Liver (tissue), 9 donors: ENCODE results near the gene MYO7A. TPM values are rescaled to one million over a fixed set of nuclear protein-coding genes. Genes with fewer than 3 reads are reported as not detected.

Experiments used
- DNase-seq: peaks from one replicate; pipeline ENCODE4 v3.0.0-alpha.2; 2017; ENCODE audit warnings: low spot score
- H3K27ac ChIP-seq, 2 donors: one replicate each; pipeline ENCODE4 v1.7.0; 2013; ENCODE audit warnings: inconsistent platforms in 2 of 2, low read length in 2 of 2, control low read depth in 1 of 2, low read depth in 1 of 2, mild to moderate bottlenecking in 1 of 2
- H3K27me3 ChIP-seq, 4 donors: one replicate each; pipeline versions ENCODE4 v1.6.1 to v1.7.0; 2013; ENCODE audit warnings: low read length in 3 of 4, inconsistent platforms in 1 of 4, mild to moderate bottlenecking in 1 of 4, moderate library complexity in 1 of 4; ENCODE audit not compliant: control insufficient read depth in 4 of 4, insufficient read depth in 4 of 4
- H3K36me3 ChIP-seq, 4 donors: one replicate each; pipeline versions ENCODE4 v1.6.1 to v1.7.0; 2013; ENCODE audit warnings: low read length in 3 of 4, mild to moderate bottlenecking in 3 of 4, low read depth in 1 of 4, moderate library complexity in 1 of 4; ENCODE audit not compliant: control insufficient read depth in 4 of 4, insufficient read depth in 3 of 4
- H3K4me1 ChIP-seq, 4 donors: one replicate each; pipeline versions ENCODE4 v1.6.1 to v1.7.0; 2013; ENCODE audit warnings: low read length in 3 of 4, mild to moderate bottlenecking in 3 of 4, moderate library complexity in 1 of 4; ENCODE audit not compliant: control insufficient read depth in 4 of 4, insufficient read depth in 4 of 4
- H3K4me3 ChIP-seq, 3 donors: one replicate each; pipeline versions ENCODE4 v1.6.1 to v1.7.0; 2013; ENCODE audit warnings: low read length in 3 of 3, control low read depth in 1 of 3, low read depth in 1 of 3, mild to moderate bottlenecking in 1 of 3
- H3K9ac ChIP-seq, 2 donors: one replicate each; pipeline ENCODE4 v1.7.0; 2013; ENCODE audit warnings: low read length in 2 of 2, mild to moderate bottlenecking in 2 of 2, moderate library complexity in 2 of 2, control low read depth in 1 of 2, low read depth in 1 of 2
- H3K9me3 ChIP-seq, 4 donors: one replicate each; pipeline versions ENCODE4 v1.6.1 to v1.7.0; 2013; ENCODE audit warnings: low read length in 3 of 4; ENCODE audit not compliant: control insufficient read depth in 4 of 4
- ATF3 ChIP-seq: IDR thresholded peaks from 2 replicates; pipeline ENCODE4 v1.6.1; 2016; ENCODE audit warnings: antibody characterized with exemption
- CTCF ChIP-seq: fragments of 150-350 bp; IDR thresholded peaks from 2 replicates; pipeline ENCODE4 v1.5.1; 2017; ENCODE audit warnings: improper control_type of control experiment, low read depth, low read length; ENCODE audit not compliant: missing input control
- EGR1 ChIP-seq, 2 donors: IDR thresholded peaks; 2 replicates each; pipeline ENCODE4 v1.6.1; 2016 to 2018; ENCODE audit warnings: antibody characterized with exemption in 2 of 2, low read depth in 2 of 2
- FOXA1 ChIP-seq: IDR thresholded peaks from 2 replicates; pipeline ENCODE4 v1.6.1; 2016; ENCODE audit warnings: antibody characterized with exemption
- GABPA ChIP-seq, 2 donors: IDR thresholded peaks in 1 of 2; conservative IDR thresholded peaks in 1 of 2; 2 replicates each; pipeline ENCODE4 v1.6.1; 2016; ENCODE audit warnings: antibody characterized with exemption in 2 of 2, mild to moderate bottlenecking in 1 of 2, moderate library complexity in 1 of 2
- HNF4A ChIP-seq, 2 donors: conservative IDR thresholded peaks; 2 replicates each; pipeline ENCODE4 v1.6.1; 2016; ENCODE audit warnings: antibody characterized with exemption in 2 of 2, mild to moderate bottlenecking in 2 of 2
- HNF4G ChIP-seq: IDR thresholded peaks from 2 replicates; pipeline ENCODE4 v1.6.1; 2016; ENCODE audit warnings: antibody characterized with exemption
- MAX ChIP-seq: IDR thresholded peaks from 2 replicates; pipeline ENCODE4 v1.6.1; 2016; ENCODE audit warnings: antibody characterized with exemption
- NR2F2 ChIP-seq: IDR thresholded peaks from 2 replicates; pipeline ENCODE4 v1.6.1; 2016; ENCODE audit warnings: antibody characterized with exemption
- REST ChIP-seq: IDR thresholded peaks from 2 replicates; pipeline ENCODE4 v1.6.1; 2016; ENCODE audit warnings: antibody characterized with exemption, mild to moderate bottlenecking
- RXRA ChIP-seq, 2 donors: IDR thresholded peaks; 2 replicates each; pipeline ENCODE4 v1.6.1; 2017 to 2018; ENCODE audit warnings: antibody characterized with exemption in 2 of 2, mild to moderate bottlenecking in 1 of 2
- SP1 ChIP-seq: IDR thresholded peaks from 2 replicates; pipeline ENCODE4 v1.6.1; 2018; ENCODE audit warnings: antibody characterized with exemption, mild to moderate bottlenecking
- TAF1 ChIP-seq: conservative IDR thresholded peaks from 2 replicates; pipeline ENCODE4 v1.6.1; 2016; ENCODE audit warnings: antibody characterized with exemption, mild to moderate bottlenecking
- YY1 ChIP-seq: IDR thresholded peaks from 2 replicates; pipeline ENCODE4 v1.6.1; 2016; ENCODE audit warnings: antibody characterized with exemption, mild to moderate bottlenecking
- WGBS: extraction: QIAGEN DNeasy Blood & Tissue Kit; methylation state at CpG from one replicate; pipeline ENCODE4 v1.1.7; 2013; 5-methylcytosine and 5-hydroxymethylcytosine counted together
- polyA plus RNA-seq, 2 donors: library from polyadenylated mRNA; stranded (reverse) in 1 of 2; unstranded in 1 of 2; fragments of 200-250 nt in 1 of 2; fragments of >200 nt in 1 of 2; fragmentation: Nextera tagmentation in 1 of 2; extraction: Ambion mirVana in 1 of 2; gene quantifications; one replicate each; pipeline versions ENCODE4 v1.2.1 to v1.2.3, GENCODE V29; 2013 to 2015
- total RNA-seq, 2 donors: library from RNA; depleted of rRNA; stranded (reverse); fragments of >200 nt; gene quantifications; one replicate each; pipeline ENCODE4 v1.2.3, GENCODE V29; 2014
- donor health status: healthy.
- donor health status: healthy.
- donor health status: healthy.
- donor health status: healthy.
- donor health status: healthy.

Gene MYO7A
- total and polyA plus RNA-seq, 4 donors, result 7.3 to 33.6 (median 11.3) TPM

GRCh38 chr11:77081381-77081851, 46.6 kb upstream of the MYO7A start:
- H3K27me3 ChIP-seq, result no peaks in the 10 kb centered on the region
- no peaks in the 10 kb centered on the region for H3K9me3 ChIP-seq
- H3K4me1 ChIP-seq, result peaks cover 4 to 59% (median 43%) of the 10 kb centered on the region in 4 donors
- 94% methylated on average over 9 of the region's 9 CpGs for WGBS
- no peak overlapping the region for H3K4me3 ChIP-seq
- H3K9ac ChIP-seq, result no peak overlapping the region
- H3K27ac ChIP-seq, result no peak overlapping the region
- peaks cover 0 to 3% (median 0%) of the 10 kb centered on the region in 4 donors for H3K36me3 ChIP-seq
- no peak for DNase-seq
- TF ChIP-seq YY1 (no peak), EGR1 (IDR thresholded peaks at IDR 0.05; ENCODE audit: low read depth in 2 of 2) (no peak), REST (no peak), NR2F2 (no peak), GABPA (IDR thresholded peaks at IDR 0.05 in 1 of 2, conservative IDR thresholded peaks at IDR 0.05 in 1 of 2) (no peak), CTCF (no peak), HNF4A (conservative IDR thresholded peaks at IDR 0.05) (no peak), ATF3 (no peak), FOXA1 (no peak), SP1 (no peak), MAX (no peak), RXRA (IDR thresholded peaks at IDR 0.05) (no peak)

- DNase-seq, result no peak
- Histone ChIP-seq H3K27me3 (no peaks in the 10 kb centered on the region), H3K27ac (peak overlapping the region in 1 of 2 donors; percentile 56), H3K9me3 (no peaks in the 10 kb centered on the region), H3K4me1 (peaks cover 10 to 67% (median 50%) of the 10 kb centered on the region in 4 donors), H3K36me3 (peaks cover 0 to 3% (median 0%) of the 10 kb centered on the region in 4 donors), H3K9ac (peak overlapping the region in 1 of 2 donors; percentile 67), H3K4me3 (no peak overlapping the region)
- TF ChIP-seq TAF1 (no peak), GABPA (IDR thresholded peaks at IDR 0.05 in 1 of 2, conservative IDR thresholded peaks at IDR 0.05 in 1 of 2) (no peak), HNF4A (conservative IDR thresholded peaks at IDR 0.05) (peak; percentile 16 to 31), CTCF (no peak), HNF4G (no peak)
- WGBS, result 54% methylated on average over 11 of the region's 11 CpGs
These were observed 45.8 kb upstream of the MYO7A start for GRCh38 chr11:77081976-77082836.
